ENCODE data around the gene FOXJ1. TPM values are rescaled to one million over a fixed set of nuclear protein-coding genes. Genes with fewer than 3 reads are reported as not detected.
A peak's percentile ranks its signal among the peaks of the same experiment; 100 is the strongest.

FOXJ1 gene
- total and polyA plus RNA-seq, 2 of the 13 experiments (the other 11 are each of a cell fraction or from before 2014, with no cell fraction given), result 0.98 to 1.6 TPM

GRCh38 chr17:76182016-76182764 is 41.1 kb upstream of the FOXJ1 start (continued):
- no peak for TF ChIP-seq POGK (CRISPR knock-in tag; conservative IDR thresholded peaks at IDR 0.05)
- no peak for TF ChIP-seq MZF1 (CRISPR knock-in tag; IDR thresholded peaks at IDR 0.05; ENCODE audit: borderline replicate concordance)
- peak; percentile 83 for TF ChIP-seq ZNF781 (CRISPR knock-in tag; IDR thresholded peaks at IDR 0.05; ENCODE audit: borderline replicate concordance, not compliant biosample characterization)
- no peak for TF ChIP-seq USF2 (IDR thresholded peaks at IDR 0.05; ENCODE audit: low read depth, low read length)
- TF ChIP-seq USF2 (CRISPR knock-in tag; IDR thresholded peaks at IDR 0.05; ENCODE audit: borderline replicate concordance), result no peak
- no peak for TF ChIP-seq SIN3B (IDR thresholded peaks at IDR 0.05; ENCODE audit: low read length)
- no peak for TF ChIP-seq SUZ12 (IDR thresholded peaks at IDR 0.05; ENCODE audit: low read depth, low read length)
- no peak for TF ChIP-seq ZNF264 (CRISPR knock-in tag; IDR thresholded peaks at IDR 0.05)
- 0 out of 2 replicates have a peak, but pooled peaks have one; percentile 54 for TF ChIP-seq NR0B2 (CRISPR knock-in tag; IDR thresholded peaks at IDR 0.05)
- TF ChIP-seq CERS6 (CRISPR knock-in tag; IDR thresholded peaks at IDR 0.05), result no peak
- TF ChIP-seq ZNF343 (CRISPR knock-in tag; IDR thresholded peaks at IDR 0.05), result no peak
- peak; percentile 70 for TF ChIP-seq RNF2 (conservative IDR thresholded peaks at IDR 0.05; ENCODE audit: low read depth)
- peak; percentile 60; the same call in 1 of the 2 replicates for TF ChIP-seq DNMT3B (CRISPR knock-in tag; conservative IDR thresholded peaks at IDR 0.05)
- TF ChIP-seq PHF20 (CRISPR knock-in tag; IDR thresholded peaks at IDR 0.05), result peak; percentile 40
- TF ChIP-seq SP140L (CRISPR knock-in tag; IDR thresholded peaks at IDR 0.05; ENCODE audit: borderline replicate concordance), result no peak
- TF ChIP-seq RARA (CRISPR knock-in tag; IDR thresholded peaks at IDR 0.05), result peak; percentile 59
- TF ChIP-seq, protein P1, sequence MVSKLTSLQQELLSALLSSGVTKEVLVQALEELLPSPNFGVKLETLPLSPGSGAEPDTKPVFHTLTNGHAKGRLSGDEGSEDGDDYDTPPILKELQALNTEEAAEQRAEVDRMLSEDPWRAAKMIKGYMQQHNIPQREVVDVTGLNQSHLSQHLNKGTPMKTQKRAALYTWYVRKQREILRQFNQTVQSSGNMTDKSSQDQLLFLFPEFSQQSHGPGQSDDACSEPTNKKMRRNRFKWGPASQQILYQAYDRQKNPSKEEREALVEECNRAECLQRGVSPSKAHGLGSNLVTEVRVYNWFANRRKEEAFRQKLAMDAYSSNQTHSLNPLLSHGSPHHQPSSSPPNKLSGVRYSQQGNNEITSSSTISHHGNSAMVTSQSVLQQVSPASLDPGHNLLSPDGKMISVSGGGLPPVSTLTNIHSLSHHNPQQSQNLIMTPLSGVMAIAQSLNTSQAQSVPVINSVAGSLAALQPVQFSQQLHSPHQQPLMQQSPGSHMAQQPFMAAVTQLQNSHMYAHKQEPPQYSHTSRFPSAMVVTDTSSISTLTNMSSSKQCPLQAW (CRISPR knock-in tag; IDR thresholded peaks at IDR 0.05), result peak; percentile 73
- TF ChIP-seq ZBTB46 (CRISPR knock-in tag; IDR thresholded peaks at IDR 0.05; ENCODE audit: borderline replicate concordance), result no peak
- no peak for TF ChIP-seq ZNF709 (CRISPR knock-in tag; IDR thresholded peaks at IDR 0.05)
- TF ChIP-seq ATAD3A (CRISPR knock-in tag; IDR thresholded peaks at IDR 0.05), result no peak
- peak; percentile 82 to 91 for TF ChIP-seq NR2F1 (CRISPR knock-in tag; IDR thresholded peaks at IDR 0.05)
